Measurements from ENCODE around the gene SEMA3B.

DNA sequence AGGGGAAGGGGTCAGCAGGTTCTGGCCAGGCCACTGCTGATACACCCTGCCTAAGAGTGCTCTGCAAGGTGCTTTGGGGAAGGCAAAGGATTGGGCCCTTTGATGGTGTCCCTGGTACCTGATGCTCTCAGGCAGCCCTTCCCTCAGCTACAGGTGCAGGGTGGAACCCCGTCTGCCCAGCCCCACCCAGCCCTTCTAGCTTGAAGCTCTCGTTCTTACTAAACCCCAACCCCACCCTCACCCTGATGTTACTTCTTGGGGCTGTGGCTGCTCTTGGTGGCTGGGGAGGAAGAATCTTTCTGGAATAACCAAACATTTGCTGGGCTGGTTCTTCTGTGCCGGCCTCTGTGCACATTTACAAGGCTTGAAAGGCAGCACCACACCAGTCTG is 26.6 kb upstream of the SEMA3B start:
- no peak for TF ChIP-seq POLR2A (IDR thresholded peaks at IDR 0.05)
- TF ChIP-seq, protein P1, sequence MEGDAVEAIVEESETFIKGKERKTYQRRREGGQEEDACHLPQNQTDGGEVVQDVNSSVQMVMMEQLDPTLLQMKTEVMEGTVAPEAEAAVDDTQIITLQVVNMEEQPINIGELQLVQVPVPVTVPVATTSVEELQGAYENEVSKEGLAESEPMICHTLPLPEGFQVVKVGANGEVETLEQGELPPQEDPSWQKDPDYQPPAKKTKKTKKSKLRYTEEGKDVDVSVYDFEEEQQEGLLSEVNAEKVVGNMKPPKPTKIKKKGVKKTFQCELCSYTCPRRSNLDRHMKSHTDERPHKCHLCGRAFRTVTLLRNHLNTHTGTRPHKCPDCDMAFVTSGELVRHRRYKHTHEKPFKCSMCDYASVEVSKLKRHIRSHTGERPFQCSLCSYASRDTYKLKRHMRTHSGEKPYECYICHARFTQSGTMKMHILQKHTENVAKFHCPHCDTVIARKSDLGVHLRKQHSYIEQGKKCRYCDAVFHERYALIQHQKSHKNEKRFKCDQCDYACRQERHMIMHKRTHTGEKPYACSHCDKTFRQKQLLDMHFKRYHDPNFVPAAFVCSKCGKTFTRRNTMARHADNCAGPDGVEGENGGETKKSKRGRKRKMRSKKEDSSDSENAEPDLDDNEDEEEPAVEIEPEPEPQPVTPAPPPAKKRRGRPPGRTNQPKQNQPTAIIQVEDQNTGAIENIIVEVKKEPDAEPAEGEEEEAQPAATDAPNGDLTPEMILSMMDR (IDR thresholded peaks at IDR 0.05), result no peak
